ENCODE data around the gene GHRL. TPM values are rescaled to one million over a fixed set of nuclear protein-coding genes. Genes with fewer than 3 reads are reported as not detected.
"Not testable (repeated sequence)": the region's sequence is repeated elsewhere in the genome, so short reads cannot be mapped to it uniquely, and the experiment has no call there.

Gene GHRL
- total RNA-seq, 2 experiments from 2014 or later, result 0.22 TPM; not detected in 1

DNA sequence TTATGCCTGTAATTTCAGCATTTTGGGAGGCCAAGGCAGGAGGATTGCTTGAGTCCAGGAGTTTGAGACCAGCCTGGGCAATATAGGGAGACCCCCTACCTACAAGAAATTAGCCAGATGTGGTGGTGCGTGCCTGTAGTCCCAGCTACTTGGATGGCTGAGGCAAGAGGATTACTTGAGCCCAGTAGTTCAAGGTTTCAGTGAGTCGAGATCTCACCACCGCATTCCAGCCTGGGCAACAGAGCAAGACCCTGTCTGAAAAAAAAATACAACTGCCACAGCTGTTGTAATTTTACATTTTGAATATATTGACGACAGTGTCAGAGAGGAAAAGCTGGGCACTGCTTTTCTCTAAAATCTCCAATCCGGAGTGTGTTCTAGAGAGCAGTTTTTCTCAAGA lies 23.3 kb downstream of the GHRL start:
- no peak overlapping the region for H3K4me3 Mint-ChIP-seq
- CTCF ChIA-PET, result no interaction called here
- no peak overlapping the region for H3K27ac Mint-ChIP-seq
- H3K27me3 Mint-ChIP-seq, result no peaks in the 10 kb centered on the region
- DNase-seq, result no peak
- no peak for TF ChIP-seq CTCF (IDR thresholded peaks at IDR 0.05)
- intact Hi-C loops (cut with micrococcal nuclease), result no loop called here
- no peaks in the 10 kb centered on the region for H3K9me3 Mint-ChIP-seq
- H3K36me3 Mint-ChIP-seq (ENCODE audit: low read depth), result peaks cover 64% of the 10 kb centered on the region
- ATAC-seq, result no peak
- POLR2A ChIA-PET, result no interaction called here
- peaks cover 55% of the 10 kb centered on the region for H3K4me1 Mint-ChIP-seq (ENCODE audit: low read depth)

DNA sequence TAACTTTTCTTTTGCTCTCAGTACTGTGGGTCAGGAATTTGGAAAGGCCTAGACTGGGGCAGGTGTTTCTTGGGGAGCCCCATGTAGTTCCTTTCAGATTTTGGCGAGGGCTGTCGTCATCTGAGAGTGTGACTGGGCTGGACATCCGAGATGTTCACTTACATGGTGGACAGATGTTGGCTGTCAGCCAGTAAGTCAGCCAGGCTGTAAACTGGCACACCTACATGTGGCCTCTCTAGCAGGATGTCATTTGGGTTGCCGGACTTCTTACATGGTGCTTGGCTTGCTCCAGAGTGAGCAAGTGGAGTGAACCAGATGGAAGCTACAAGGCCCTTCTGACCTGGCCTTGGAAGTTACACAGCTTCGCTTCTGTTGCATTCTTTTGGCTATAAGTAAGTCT lies 23.8 kb downstream of the GHRL start:
- DNase-seq (no peak), ATAC-seq (no peak)
- peaks cover 55% of the 10 kb centered on the region for H3K4me1 Mint-ChIP-seq (ENCODE audit: low read depth)
- no peaks in the 10 kb centered on the region for H3K9me3 Mint-ChIP-seq
- no peak overlapping the region for H3K4me3 Mint-ChIP-seq
- H3K36me3 Mint-ChIP-seq (ENCODE audit: low read depth), result peaks cover 64% of the 10 kb centered on the region
- POLR2A ChIA-PET, result no interaction called here
- H3K27ac Mint-ChIP-seq, result peak overlapping the region; percentile 15
- TF ChIP-seq CTCF (IDR thresholded peaks at IDR 0.05), result no peak
- CTCF ChIA-PET, result no interaction called here
- H3K27me3 Mint-ChIP-seq, result no peaks in the 10 kb centered on the region
- intact Hi-C loops (cut with micrococcal nuclease), result no loop called here

DNA sequence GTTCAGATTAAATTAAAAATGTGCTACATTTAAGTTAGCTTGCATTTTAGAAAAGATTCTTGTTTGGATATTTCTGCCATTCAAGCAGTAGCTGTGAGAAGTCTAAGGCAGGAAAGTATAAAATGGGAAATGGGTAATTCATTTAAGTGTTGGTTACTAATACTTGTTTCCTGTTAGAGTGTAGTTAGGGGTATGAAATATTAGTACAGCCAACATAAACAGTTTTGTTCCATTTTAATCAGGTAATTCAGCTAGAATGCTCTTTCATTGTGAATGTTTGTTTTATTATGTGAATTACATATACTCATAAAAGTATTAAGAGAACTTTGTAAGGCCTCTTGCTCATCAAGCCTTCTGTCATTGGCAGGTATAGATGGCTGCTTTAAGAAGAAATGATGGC lies 24.6 kb downstream of the GHRL start:
- DNase-seq (no peak), ATAC-seq (no peak)
- no peaks in the 10 kb centered on the region for H3K9me3 Mint-ChIP-seq
- TF ChIP-seq CTCF (IDR thresholded peaks at IDR 0.05), result no peak
- POLR2A ChIA-PET, result no interaction called here
- H3K4me1 Mint-ChIP-seq (ENCODE audit: low read depth), result peaks cover 57% of the 10 kb centered on the region
- H3K36me3 Mint-ChIP-seq (ENCODE audit: low read depth), result peaks cover 66% of the 10 kb centered on the region
- CTCF ChIA-PET, result no interaction called here
- intact Hi-C loops (cut with micrococcal nuclease), result no loop called here
- no peak overlapping the region for H3K27ac Mint-ChIP-seq
- H3K4me3 Mint-ChIP-seq, result no peak overlapping the region
- H3K27me3 Mint-ChIP-seq, result no peaks in the 10 kb centered on the region

DNA sequence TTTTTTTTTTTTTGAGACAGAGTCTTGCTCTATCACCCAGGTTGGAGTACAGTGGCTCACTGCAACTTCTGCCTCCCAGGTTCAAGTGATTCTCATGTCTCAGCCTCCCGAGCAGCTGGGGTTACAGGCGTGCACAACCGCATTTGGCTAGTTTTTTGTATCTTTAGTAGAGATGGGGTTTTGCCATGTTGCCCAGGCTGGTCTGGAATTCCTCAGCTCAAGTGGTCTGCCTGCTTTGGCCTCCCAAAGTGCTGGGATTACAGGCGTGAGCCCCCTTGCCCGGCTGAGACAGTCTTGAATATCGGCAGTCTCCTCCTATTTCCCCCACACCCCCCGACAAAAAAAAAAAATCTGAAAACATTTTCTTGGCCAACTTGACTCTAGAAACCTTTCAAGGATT lies 25.8 kb downstream of the GHRL start:
- peaks cover 70% of the 10 kb centered on the region for H3K36me3 Mint-ChIP-seq (ENCODE audit: low read depth)
- H3K27ac Mint-ChIP-seq; DNase-seq; intact Hi-C loops (cut with micrococcal nuclease); H3K27me3 Mint-ChIP-seq; ATAC-seq; CTCF ChIA-PET; H3K4me3 Mint-ChIP-seq; H3K9me3 Mint-ChIP-seq: not testable (repeated sequence)
- H3K4me1 Mint-ChIP-seq (ENCODE audit: low read depth), result peaks cover 59% of the 10 kb centered on the region
- POLR2A ChIA-PET, result interaction anchor here (0.6 kb wide), 1 partner anchor 30 kb away, joined by 3 read pairs; no protein-coding TSS in a partner anchor

GRCh38 chr3:10265833-10266232 lies 26.9 kb downstream of the GHRL start:
- no peaks in the 10 kb centered on the region for H3K9me3 Mint-ChIP-seq
- peaks cover 64% of the 10 kb centered on the region for H3K4me1 Mint-ChIP-seq (ENCODE audit: low read depth)
- no peak for DNase-seq
- no peak for TF ChIP-seq CTCF (IDR thresholded peaks at IDR 0.05)
- no peaks in the 10 kb centered on the region for H3K27me3 Mint-ChIP-seq
- ChIA-PET CTCF (interaction anchor here (1.4 kb wide), 1 partner anchor 17 kb away, joined by 3 read pairs; no protein-coding TSS in a partner anchor), POLR2A (no interaction called here)
- H3K4me3 Mint-ChIP-seq, result no peak overlapping the region
- peaks cover 69% of the 10 kb centered on the region for H3K36me3 Mint-ChIP-seq (ENCODE audit: low read depth)
- intact Hi-C loops (cut with micrococcal nuclease), result no loop called here
- H3K27ac Mint-ChIP-seq, result peak overlapping the region; percentile 25
- no peak for ATAC-seq
